Spleen (tissue), 11 donors: ENCODE results near the gene B2M. TPM values are rescaled to one million over a fixed set of nuclear protein-coding genes. Genes with fewer than 3 reads are reported as not detected.
A peak's percentile ranks its signal among the peaks of the same experiment; 100 is the strongest.
"Not testable (repeated sequence)": the region's sequence is repeated elsewhere in the genome, so short reads cannot be mapped to it uniquely, and the experiment has no call there.

Experiments
- DNase-seq: peaks from one replicate; pipeline ENCODE4 v3.0.0-alpha.2; 2020
- H3K27ac ChIP-seq, 8 donors: fragments of 200-600 bp; sonication (generic) in 7 of 8; 1 replicate in 4 of 8; 2 replicates in 4 of 8; pipeline versions ENCODE4 v1.5.0 to v1.8.0; 2016 to 2021; ENCODE audit warnings: inconsistent platforms in 4 of 8, mild to moderate bottlenecking in 4 of 8, moderate library complexity in 1 of 8
- H3K27me3 ChIP-seq, 7 donors: fragments of 200-600 bp; sonication (generic) in 6 of 7; replicated peaks in 1 of 7; 1 replicate in 4 of 7; 2 replicates in 3 of 7; pipeline versions ENCODE4 v1.5.0 to v1.8.0; 2016 to 2021; ENCODE audit warnings: inconsistent platforms in 3 of 7, mild to moderate bottlenecking in 1 of 7
- H3K36me3 ChIP-seq, 6 donors: fragments of 200-600 bp; sonication (generic) in 5 of 6; 1 replicate in 4 of 6; 2 replicates in 2 of 6; pipeline versions ENCODE4 v1.5.0 to v1.8.0; 2016 to 2021; ENCODE audit warnings: inconsistent platforms in 2 of 6
- H3K4me1 ChIP-seq, 6 donors: fragments of 200-600 bp; sonication (generic) in 5 of 6; 1 replicate in 3 of 6; 2 replicates in 3 of 6; pipeline versions ENCODE4 v1.5.0 to v1.8.0; 2016 to 2021; ENCODE audit warnings: inconsistent platforms in 3 of 6
- H3K4me3 ChIP-seq, 8 donors: fragments of 200-600 bp; sonication (generic) in 7 of 8; 1 replicate in 4 of 8; 2 replicates in 4 of 8; pipeline versions ENCODE4 v1.5.0 to v1.8.0; 2016 to 2021; ENCODE audit warnings: inconsistent platforms in 4 of 8, mild to moderate bottlenecking in 4 of 8, moderate library complexity in 2 of 8
- H3K9me3 ChIP-seq, 8 donors: fragments of 200-600 bp; sonication (generic) in 7 of 8; 1 replicate in 4 of 8; 2 replicates in 4 of 8; pipeline versions ENCODE4 v1.5.0 to v1.8.0; 2016 to 2021; ENCODE audit warnings: inconsistent platforms in 4 of 8
- POLR2A ChIP-seq, 3 donors: fragments of 450-650 bp; IDR thresholded peaks; one replicate each; pipeline ENCODE4 v1.5.1; 2017; ENCODE audit warnings: antibody characterized with exemption in 3 of 3, mild to moderate bottlenecking in 1 of 3
- POLR2AphosphoS5 ChIP-seq, 3 donors: sonication (generic); formaldehyde crosslinking; IDR thresholded peaks; one replicate each; pipeline ENCODE4 v1.5.1; 2017; ENCODE audit warnings: antibody characterized with exemption in 3 of 3
- WGBS, 5 donors: extraction: QIAGEN DNeasy Blood & Tissue Kit in 3 of 5; methylation state at CpG; one replicate each; pipeline versions ENCODE4 v1.1.5 to v1.1.7; 2013 to 2018; 5-methylcytosine and 5-hydroxymethylcytosine counted together
- intact Hi-C: fragments of 100-400 bp; cut with DNase I; formaldehyde crosslinking; loops from one replicate; pipeline ENCODE4 v1.15.0; 2023; ENCODE audit warnings: low total_unique reads
- polyA plus RNA-seq, 3 donors: library from polyadenylated mRNA; stranded (reverse); fragments of 200-250 nt; gene quantifications; one replicate each; pipeline ENCODE4 v1.2.1, GENCODE V29; 2013
- total RNA-seq, 7 donors: library from RNA; depleted of rRNA in 3 of 7; stranded (reverse); fragments of >200 nt in 3 of 7; fragmentation: NEBNext Ultra II Directional in 4 of 7; extraction: Animal tissue kit (Norgen Biotek cat#: 25700) in 4 of 7; gene quantifications; one replicate each; pipeline versions ENCODE4 v1.1.0 to v1.2.1, GENCODE V29; 2016 to 2021
- TF ChIP-seq, protein P1 (sequence below), 11 experiments: fragments of 200-600 bp in 7 of 11; fragments of 450-650 bp in 4 of 11; sonication (generic) in 4 of 11; IDR thresholded peaks in 8 of 11; conservative IDR thresholded peaks in 3 of 11; 1 replicate in 7 of 11; 2 replicates in 4 of 11; pipeline versions ENCODE4 v1.4.0 to v1.8.0; 2016 to 2021; ENCODE audit warnings: antibody characterized with exemption in 11 of 11, inconsistent platforms in 4 of 11, mild to moderate bottlenecking in 1 of 11
- donor health status: healthy with polysubstance abuse.
- donor health status: DM: no; HTN: no; CAD: no; lungs with moderate emphysema.
- donor health status: DM: no; HTN: no; CAD: no.
- donor health status: Bipolar disorder and iron deficiency.
- donor health status: healthy.
- donor health status: DM: no; HTN: no; CAD: no.
- donor health status: DM: yes; HTN: yes; CAD: no.

B2M gene
- total and polyA plus RNA-seq, 10 donors, result 3,969 to 10,333 (median 6,045) TPM

GRCh38 chr15:44735482-44736180 lies 24.3 kb downstream of the B2M start:
- WGBS, 5 donors, result 30 to 47% (median 32%) methylated on average over 8 of the region's 8 CpGs
- peak overlapping the region in 2 of 8 donors; percentile 3 to 49 for H3K4me3 ChIP-seq
- intact Hi-C loops, result loop anchor here (5.0 kb wide), 1 partner anchor 73 kb away; the partner anchor contains the start of gene SPG11

GRCh38 chr15:44736181-44736765 lies 25.0 kb downstream of the B2M start, which contains the start of gene TRIM69:
TRIM69 (plus strand) TSS chr15:44736528; CDS start chr15:44736705, 177 bp downstream.
- Histone ChIP-seq H3K27me3 (no peaks in the 10 kb centered on the region), H3K4me1 (peaks cover 20 to 79% (median 61%) of the 10 kb centered on the region in 6 donors), H3K27ac (peak within 1 kb of the TSS; percentile 74 to 88 (median 82)), H3K4me3 (peak within 1 kb of the TSS in 2 of 8 donors; percentile 3 to 49), H3K36me3 (peaks cover 0 to 14% (median 4%) of the 10 kb centered on the region in 6 donors), H3K9me3 (no peaks in the 10 kb centered on the region)
- intact Hi-C loops, result loop anchor here (5.0 kb wide), 1 partner anchor 74 kb away; the partner anchor contains the start of gene SPG11
- TF ChIP-seq POLR2AphosphoS5 (IDR thresholded peaks at IDR 0.05) (peak in 1 of 3 donors; percentile 1), POLR2A (IDR thresholded peaks at IDR 0.05) (no peak)
- TF ChIP-seq, protein P1, sequence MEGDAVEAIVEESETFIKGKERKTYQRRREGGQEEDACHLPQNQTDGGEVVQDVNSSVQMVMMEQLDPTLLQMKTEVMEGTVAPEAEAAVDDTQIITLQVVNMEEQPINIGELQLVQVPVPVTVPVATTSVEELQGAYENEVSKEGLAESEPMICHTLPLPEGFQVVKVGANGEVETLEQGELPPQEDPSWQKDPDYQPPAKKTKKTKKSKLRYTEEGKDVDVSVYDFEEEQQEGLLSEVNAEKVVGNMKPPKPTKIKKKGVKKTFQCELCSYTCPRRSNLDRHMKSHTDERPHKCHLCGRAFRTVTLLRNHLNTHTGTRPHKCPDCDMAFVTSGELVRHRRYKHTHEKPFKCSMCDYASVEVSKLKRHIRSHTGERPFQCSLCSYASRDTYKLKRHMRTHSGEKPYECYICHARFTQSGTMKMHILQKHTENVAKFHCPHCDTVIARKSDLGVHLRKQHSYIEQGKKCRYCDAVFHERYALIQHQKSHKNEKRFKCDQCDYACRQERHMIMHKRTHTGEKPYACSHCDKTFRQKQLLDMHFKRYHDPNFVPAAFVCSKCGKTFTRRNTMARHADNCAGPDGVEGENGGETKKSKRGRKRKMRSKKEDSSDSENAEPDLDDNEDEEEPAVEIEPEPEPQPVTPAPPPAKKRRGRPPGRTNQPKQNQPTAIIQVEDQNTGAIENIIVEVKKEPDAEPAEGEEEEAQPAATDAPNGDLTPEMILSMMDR (IDR thresholded peaks at IDR 0.05 in 8 of 11, conservative IDR thresholded peaks at IDR 0.05 in 3 of 11), result no peak
- DNase-seq, result no peak
- 50 to 62% (median 58%) methylated on average over 3 of the region's 3 CpGs for WGBS, 5 donors

More at GRCh38 chr15:44735482-44736180, 24.3 kb downstream of the B2M start:
- H3K36me3 ChIP-seq, result peaks cover 0 to 15% (median 4%) of the 10 kb centered on the region in 6 donors
- no peaks in the 10 kb centered on the region for H3K9me3 ChIP-seq
- no peaks in the 10 kb centered on the region for H3K27me3 ChIP-seq
- peaks cover 25 to 85% (median 68%) of the 10 kb centered on the region in 6 donors for H3K4me1 ChIP-seq
- TF ChIP-seq, protein P1 (IDR thresholded peaks at IDR 0.05 in 8 of 11, conservative IDR thresholded peaks at IDR 0.05 in 3 of 11), result no peak
- peak in 1 of 3 donors; percentile 60 for TF ChIP-seq POLR2AphosphoS5 (IDR thresholded peaks at IDR 0.05)
- TF ChIP-seq POLR2A (IDR thresholded peaks at IDR 0.05), result no peak
- DNase-seq, result no peak
- H3K27ac ChIP-seq, result peak overlapping the region; percentile 74 to 88 (median 82)

GRCh38 chr15:44738340-44738984 lies 27.1 kb downstream of the B2M start:
- intact Hi-C loops, result loop anchor here (5.0 kb wide), 1 partner anchor 76 kb away; the partner anchor contains the start of gene SPG11
- H3K4me3 ChIP-seq, result no peak overlapping the region
- H3K27ac ChIP-seq, result peak overlapping the region in 3 of 8 donors; percentile 33 to 88 (median 51)
- H3K9me3 ChIP-seq, result peaks cover 0 to 6% (median 0%) of the 10 kb centered on the region in 8 donors
- H3K27me3 ChIP-seq, result no peaks in the 10 kb centered on the region
- no peaks in the 10 kb centered on the region for H3K36me3 ChIP-seq
- WGBS, 5 donors, result 62 to 69% (median 65%) methylated on average over 3 of the region's 3 CpGs
- TF ChIP-seq, protein P1 (IDR thresholded peaks at IDR 0.05 in 8 of 11, conservative IDR thresholded peaks at IDR 0.05 in 3 of 11), result peak; percentile 39 to 81 (median 76)
- TF ChIP-seq POLR2A (IDR thresholded peaks at IDR 0.05), result no peak
- no peak for DNase-seq
- H3K4me1 ChIP-seq, result peaks cover 19 to 59% (median 47%) of the 10 kb centered on the region in 6 donors

- not testable (repeated sequence) for DNase-seq, H3K4me3 ChIP-seq, H3K27ac ChIP-seq, H3K27me3 ChIP-seq, H3K9me3 ChIP-seq, H3K36me3 ChIP-seq
- WGBS, 5 donors, result 75 to 83% (median 81%) methylated on average over 17 to 21 of the region's 24 CpGs
- H3K4me1 ChIP-seq, result peaks cover 14 to 50% (median 41%) of the 10 kb centered on the region in 6 donors
- intact Hi-C loops, result loop anchor here (5.0 kb wide), 1 partner anchor 77 kb away; the partner anchor contains the start of gene SPG11
Observed at GRCh38 chr15:44739222-44739847, 28.0 kb downstream of the B2M start.

- H3K36me3 ChIP-seq, intact Hi-C loops, H3K4me1 ChIP-seq, H3K4me3 ChIP-seq, H3K27ac ChIP-seq, DNase-seq, H3K27me3 ChIP-seq: not testable (repeated sequence)
- 90 to 100% (median 96%) methylated on average over 1 to 2 of the region's 2 CpGs for WGBS, 5 donors
- peaks cover 0 to 23% (median 5%) of the 10 kb centered on the region in 8 donors for H3K9me3 ChIP-seq
Observed at GRCh38 chr15:44743454-44743853, 32.1 kb downstream of the B2M start.
